WI38 (cell line): ENCODE results near the gene PCNX4.

Experiments
- H3K4me3 ChIP-seq: 2 replicates; pipeline ENCODE4 v1.5.1; 2011; ENCODE audit warnings: low read depth, mild to moderate bottlenecking, control low read depth, low read length
- TF ChIP-seq, protein P1 (sequence below): IDR thresholded peaks from 2 replicates; pipeline ENCODE4 v1.5.1; 2012; ENCODE audit warnings: low read depth, mild to moderate bottlenecking, control low read depth, low read length

Gene PCNX4

DNA sequence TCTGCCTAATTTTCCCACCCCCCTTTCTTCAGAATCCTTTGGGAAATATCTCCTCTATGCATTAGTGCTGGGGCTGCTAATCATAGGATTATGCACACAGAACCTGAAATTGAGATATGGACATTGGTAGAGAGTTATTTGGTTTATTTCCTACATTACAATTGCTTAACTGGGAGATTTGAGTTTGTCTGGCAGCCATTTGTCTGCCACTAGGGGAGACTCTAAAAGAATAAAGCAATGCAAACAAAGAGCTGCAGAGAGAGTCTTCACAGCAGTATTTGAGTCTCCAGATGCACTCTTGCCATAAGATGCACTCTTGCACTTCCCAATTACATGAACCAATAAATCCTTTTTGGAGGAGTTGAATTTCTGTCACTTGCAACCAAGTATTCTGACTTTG, 12.0 kb upstream of the PCNX4 start:
- TF ChIP-seq, protein P1, sequence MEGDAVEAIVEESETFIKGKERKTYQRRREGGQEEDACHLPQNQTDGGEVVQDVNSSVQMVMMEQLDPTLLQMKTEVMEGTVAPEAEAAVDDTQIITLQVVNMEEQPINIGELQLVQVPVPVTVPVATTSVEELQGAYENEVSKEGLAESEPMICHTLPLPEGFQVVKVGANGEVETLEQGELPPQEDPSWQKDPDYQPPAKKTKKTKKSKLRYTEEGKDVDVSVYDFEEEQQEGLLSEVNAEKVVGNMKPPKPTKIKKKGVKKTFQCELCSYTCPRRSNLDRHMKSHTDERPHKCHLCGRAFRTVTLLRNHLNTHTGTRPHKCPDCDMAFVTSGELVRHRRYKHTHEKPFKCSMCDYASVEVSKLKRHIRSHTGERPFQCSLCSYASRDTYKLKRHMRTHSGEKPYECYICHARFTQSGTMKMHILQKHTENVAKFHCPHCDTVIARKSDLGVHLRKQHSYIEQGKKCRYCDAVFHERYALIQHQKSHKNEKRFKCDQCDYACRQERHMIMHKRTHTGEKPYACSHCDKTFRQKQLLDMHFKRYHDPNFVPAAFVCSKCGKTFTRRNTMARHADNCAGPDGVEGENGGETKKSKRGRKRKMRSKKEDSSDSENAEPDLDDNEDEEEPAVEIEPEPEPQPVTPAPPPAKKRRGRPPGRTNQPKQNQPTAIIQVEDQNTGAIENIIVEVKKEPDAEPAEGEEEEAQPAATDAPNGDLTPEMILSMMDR, result no peak
- H3K4me3 ChIP-seq, result no peak overlapping the region

DNA sequence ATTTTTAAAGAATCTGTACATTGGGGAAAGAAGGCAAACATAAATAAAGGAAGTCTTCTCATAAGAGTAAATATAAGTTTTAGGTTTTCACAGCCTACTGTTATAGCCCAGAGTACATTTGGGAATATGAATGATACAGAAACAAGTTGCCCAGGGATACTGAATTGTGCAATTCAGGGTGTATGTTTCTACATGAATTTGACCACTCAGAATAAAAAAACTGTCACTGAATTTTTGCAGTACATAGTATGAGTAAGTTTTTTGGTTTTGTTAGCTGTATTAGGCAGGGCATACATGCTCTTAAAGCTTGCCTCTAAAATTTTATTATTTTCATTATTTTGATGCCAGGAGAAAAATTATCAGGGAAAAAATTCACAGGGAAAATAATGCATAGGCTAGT, 6.6 kb upstream of the PCNX4 start:
- no peak overlapping the region for H3K4me3 ChIP-seq
- TF ChIP-seq, protein P1, result no peak

DNA sequence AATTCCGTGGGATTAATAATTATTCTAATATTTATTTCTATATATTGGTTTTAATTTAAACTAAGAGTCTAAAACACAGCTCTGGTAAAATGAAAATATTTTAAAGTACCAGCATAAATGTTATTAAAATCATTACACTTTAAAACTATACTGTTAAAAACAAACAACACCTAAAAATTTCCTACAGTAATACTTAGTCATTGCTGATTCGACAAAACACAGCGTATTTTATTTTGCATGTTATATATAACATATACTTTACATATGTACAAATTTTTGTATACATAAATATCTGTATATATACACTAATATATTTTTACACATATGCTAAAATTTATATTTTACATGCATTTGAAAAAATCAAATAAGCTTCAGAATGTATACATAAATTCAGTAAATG, 6.0 kb upstream of the PCNX4 start:
- no peak overlapping the region for H3K4me3 ChIP-seq
- TF ChIP-seq, protein P1, result no peak

DNA sequence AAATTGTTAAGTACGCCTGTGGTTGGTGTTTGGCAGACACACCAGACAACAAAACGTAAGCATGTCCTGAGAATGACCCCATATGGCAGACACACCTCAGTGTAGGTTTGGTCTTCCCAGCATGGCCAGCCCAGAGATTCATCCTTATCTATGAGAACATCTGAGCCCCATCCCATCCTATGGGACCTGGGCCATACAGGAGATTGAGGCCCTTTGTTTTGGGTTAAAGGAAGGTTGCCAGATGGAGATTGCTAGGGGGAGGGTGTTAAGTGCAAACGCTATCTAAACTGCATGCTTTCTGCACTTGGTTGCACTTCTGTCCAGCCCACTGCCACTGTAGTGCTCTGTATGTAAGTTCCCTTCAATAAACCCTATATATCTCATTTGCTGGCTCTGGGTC, 4.1 kb upstream of the PCNX4 start:
- H3K4me3 ChIP-seq, result no peak overlapping the region
- TF ChIP-seq, protein P1, result no peak

DNA sequence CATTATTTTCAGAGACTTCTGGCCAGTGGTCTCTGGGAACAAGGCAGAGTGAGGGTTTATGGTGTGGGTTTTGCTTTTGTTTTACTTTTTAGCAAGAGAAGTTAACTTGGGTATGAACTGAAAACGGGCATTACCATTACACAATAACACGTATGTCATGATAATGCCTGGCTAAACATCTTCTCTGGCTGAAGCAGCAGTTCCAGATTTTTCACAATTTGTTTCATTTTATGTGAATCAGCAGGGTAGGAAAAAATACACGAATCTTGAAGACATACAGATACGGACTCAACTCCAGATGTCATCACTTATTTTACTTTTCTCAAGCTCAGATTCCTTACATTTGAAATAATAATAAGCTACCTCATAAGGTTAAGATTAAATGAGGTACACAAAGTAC, 2.5 kb upstream of the PCNX4 start:
- no peak overlapping the region for H3K4me3 ChIP-seq
- TF ChIP-seq, protein P1, result no peak

DNA sequence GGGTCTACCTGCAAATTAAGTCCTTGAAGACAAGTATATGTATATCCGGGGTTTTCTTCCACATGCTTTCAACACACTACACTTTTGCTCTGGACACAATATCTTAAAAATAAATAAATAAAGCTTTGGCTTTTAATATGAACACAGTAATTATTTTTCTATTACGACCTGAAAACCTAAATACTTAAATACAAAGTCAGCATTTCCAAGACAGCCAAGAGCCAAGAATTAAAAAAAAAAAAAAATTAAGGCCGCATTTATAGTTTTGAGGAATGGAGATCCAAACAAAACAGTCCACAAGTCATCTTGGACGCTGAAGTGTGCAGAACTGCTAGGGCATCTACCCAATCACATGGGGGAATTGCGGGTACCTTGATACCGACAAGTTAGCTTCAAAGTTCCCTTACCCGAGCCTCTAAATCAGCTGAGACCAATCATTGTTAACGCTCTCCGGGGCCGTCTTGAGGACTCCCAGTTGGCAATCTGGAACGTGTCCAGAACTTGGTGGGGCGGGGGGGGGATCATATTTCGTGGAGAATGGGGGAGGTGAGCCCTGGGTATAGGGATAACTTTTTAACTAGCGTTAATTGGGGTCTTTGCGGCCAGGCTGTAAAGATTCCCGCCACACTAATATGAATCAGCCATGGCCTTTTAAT, 731 bp upstream of the PCNX4 start:
- TF ChIP-seq, protein P1, result no peak
- H3K4me3 ChIP-seq, result peak overlapping the region; percentile 92

DNA sequence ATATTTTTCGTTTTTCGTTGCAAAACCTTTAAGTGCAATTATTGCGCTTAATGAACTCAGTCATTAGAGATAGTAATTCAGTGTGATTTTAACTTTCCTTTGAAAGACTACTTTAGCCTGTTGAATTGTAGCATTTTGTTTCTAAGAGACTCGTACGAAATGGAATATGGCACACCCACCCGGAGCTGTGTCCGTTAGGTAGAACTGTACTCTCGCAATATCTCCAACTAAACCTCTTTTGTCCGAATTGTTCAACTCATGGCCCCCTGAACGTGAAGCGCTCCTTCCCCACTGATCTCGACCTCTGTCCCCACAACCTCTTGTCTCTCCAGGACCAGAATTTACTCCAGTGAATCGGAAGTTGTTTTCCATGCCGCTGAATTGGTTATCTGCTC, 800 bp downstream of the PCNX4 start:
- TF ChIP-seq, protein P1, result no peak
- peak overlapping the region; percentile 92 for H3K4me3 ChIP-seq
